ENCODE results near the gene KCNH1.
"Not testable (repeated sequence)": the region's sequence is repeated elsewhere in the genome, so short reads cannot be mapped to it uniquely, and the experiment has no call there.

KCNH1 gene

DNA sequence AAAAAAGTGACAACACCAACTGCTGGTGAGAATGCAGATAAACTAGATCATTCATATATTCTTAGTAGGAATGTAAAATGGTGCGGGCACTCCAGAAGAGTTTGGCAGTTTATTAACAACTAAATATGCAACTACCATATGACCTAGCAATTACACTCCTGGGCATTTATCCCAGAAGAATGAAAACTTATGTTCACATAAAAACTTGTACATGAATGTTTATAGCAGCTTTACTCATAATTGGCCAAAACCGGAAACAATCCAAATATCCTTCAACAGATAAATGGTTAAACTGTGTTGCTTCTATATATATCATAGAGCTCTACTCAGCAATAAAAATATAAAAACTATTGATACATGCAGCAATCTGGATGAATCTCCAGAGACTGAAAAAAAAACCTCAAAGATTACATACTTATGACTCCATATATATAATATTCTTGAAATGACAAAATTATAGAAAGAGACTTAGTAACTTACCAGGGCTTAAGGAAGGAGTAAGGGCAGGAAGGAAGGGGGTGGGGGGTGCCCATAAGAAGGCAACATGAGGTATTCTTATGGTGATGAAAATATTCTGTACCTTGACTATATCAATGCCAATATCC lies 99.9 kb downstream of the KCNH1 start:
- H3K9me3 ChIP-seq (ENCODE audit: control insufficient read depth, low read length): no peaks in the 10 kb centered on the region
- H3K9ac ChIP-seq (ENCODE audit: low read length): no peak overlapping the region

DNA sequence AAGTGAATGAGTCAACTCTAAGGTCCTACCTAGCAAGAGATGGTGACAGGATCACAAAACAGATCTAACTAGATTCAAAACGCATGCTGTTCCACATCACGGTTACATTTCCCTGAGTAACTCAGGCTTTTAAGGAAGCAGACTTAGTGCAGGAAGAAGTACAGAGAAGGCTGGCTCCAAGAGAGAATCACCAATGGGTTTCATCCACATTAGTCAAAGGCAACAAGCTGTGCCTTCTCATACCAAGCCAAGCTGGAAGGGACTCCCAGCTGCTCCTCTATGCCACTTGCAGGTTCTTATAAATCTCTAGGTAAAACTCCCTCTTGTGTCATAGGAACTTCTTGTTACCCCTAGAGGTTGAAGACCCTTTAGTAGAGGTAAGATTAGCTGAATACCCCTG lies 109.0 kb downstream of the KCNH1 start:
- Histone ChIP-seq H3K36me3 (ENCODE audit: control insufficient read depth, insufficient read depth, low read length) (no peaks in the 10 kb centered on the region), H3K4me1 (ENCODE audit: control insufficient read depth, insufficient read depth, low read length) (no peaks in the 10 kb centered on the region)

More for the DNA sequence above, 99.9 kb downstream of the KCNH1 start:
- H3K36me3 ChIP-seq (ENCODE audit: control insufficient read depth, insufficient read depth, low read length): no peaks in the 10 kb centered on the region
- no peaks in the 10 kb centered on the region for H3K4me1 ChIP-seq (ENCODE audit: control insufficient read depth, insufficient read depth, low read length)
- no peaks in the 10 kb centered on the region for H3K27me3 ChIP-seq (ENCODE audit: control insufficient read depth, insufficient read depth, low read length)
- H3K4me3 ChIP-seq (ENCODE audit: low read length): no peak overlapping the region

DNA sequence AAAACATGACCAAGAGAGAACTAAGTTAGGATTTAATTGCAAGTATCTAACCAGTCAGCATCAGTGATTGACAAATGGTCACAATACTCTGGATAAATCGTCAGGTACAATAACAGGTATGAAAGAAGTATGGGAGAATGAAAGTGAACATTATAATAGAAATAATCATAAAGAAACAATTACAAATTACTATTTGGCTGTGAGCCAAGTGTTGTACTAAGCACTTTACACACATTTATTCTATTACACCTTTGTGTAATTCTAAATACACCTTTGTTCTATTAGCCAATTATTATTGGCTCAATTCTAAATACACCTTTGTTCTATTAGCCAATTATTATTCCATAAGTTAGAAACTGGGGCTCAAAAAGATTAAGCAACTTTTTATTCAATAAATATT lies 114.7 kb downstream of the KCNH1 start:
- Histone ChIP-seq H3K27me3 (ENCODE audit: control insufficient read depth, insufficient read depth, low read length) (no peaks in the 10 kb centered on the region), H3K36me3 (ENCODE audit: control insufficient read depth, insufficient read depth, low read length) (no peaks in the 10 kb centered on the region)

More for the DNA sequence above, 109.0 kb downstream of the KCNH1 start:
- H3K9me3 ChIP-seq (ENCODE audit: control insufficient read depth, low read length): no peaks in the 10 kb centered on the region
- no peaks in the 10 kb centered on the region for H3K27me3 ChIP-seq (ENCODE audit: control insufficient read depth, insufficient read depth, low read length)
- no peak overlapping the region for H3K4me3 ChIP-seq (ENCODE audit: low read length)
- H3K9ac ChIP-seq (ENCODE audit: low read length): no peak overlapping the region

DNA sequence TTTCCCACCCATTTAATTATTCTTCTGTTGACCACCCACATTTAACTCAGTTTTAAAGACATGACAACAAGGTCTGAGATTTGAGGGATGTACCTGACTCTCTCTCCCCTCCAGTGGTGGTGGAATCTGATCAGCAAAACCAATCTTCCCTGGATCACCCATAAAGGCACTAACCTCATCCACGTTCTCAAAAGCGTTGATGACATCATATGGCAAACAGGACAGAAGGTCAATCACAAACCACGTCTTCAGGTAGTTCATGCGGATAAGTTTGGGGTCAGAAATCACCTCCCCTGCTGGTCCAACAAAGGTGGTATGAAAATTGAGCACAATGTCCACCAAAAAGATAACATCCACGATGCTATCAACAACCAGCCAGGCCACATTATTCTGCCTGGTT lies 115.3 kb downstream of the KCNH1 start:
- Histone ChIP-seq H3K4me1 (ENCODE audit: control insufficient read depth, insufficient read depth, low read length) (no peaks in the 10 kb centered on the region), H3K9me3 (ENCODE audit: control insufficient read depth, low read length) (no peaks in the 10 kb centered on the region), H3K9ac (ENCODE audit: low read length) (no peak overlapping the region), H3K36me3 (ENCODE audit: control insufficient read depth, insufficient read depth, low read length) (no peaks in the 10 kb centered on the region), H3K27me3 (ENCODE audit: control insufficient read depth, insufficient read depth, low read length) (no peaks in the 10 kb centered on the region), H3K4me3 (ENCODE audit: low read length) (no peak overlapping the region)

More for the DNA sequence above, 114.7 kb downstream of the KCNH1 start:
- no peaks in the 10 kb centered on the region for H3K4me1 ChIP-seq (ENCODE audit: control insufficient read depth, insufficient read depth, low read length)
- H3K9me3 ChIP-seq (ENCODE audit: control insufficient read depth, low read length): no peaks in the 10 kb centered on the region
- H3K9ac ChIP-seq (ENCODE audit: low read length): no peak overlapping the region
- no peak overlapping the region for H3K4me3 ChIP-seq (ENCODE audit: low read length)

DNA sequence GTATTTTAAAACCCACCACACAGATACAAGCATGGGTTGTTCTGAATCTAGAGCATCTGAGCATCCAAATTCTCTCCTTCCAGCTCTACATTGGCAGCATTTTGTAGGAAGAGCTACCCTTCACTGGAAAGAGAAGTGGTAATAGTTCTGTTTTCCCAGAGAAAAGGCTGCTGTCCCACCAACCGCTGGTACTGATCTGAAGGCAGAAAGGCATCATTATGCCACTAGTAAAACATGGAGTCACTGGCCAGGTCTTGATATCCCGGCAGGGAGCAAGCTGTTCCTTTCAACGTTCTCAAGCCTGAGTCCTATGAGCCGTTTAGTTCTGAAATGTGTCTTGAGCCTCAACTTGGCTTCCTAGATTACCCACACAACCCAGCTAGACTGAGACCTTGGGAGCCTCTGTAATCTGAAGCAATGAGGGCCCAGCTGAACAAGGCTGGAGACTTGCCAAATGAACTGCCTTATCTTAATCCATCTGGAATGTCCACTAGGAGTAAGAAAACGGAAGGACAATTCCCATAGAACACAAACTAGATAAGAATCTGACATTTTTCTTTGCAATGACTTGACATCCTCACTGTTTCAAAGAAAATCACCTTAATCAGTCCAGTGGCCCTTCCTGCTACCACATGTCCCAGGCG lies 116.8 kb downstream of the KCNH1 start:
- no peak overlapping the region for H3K4me3 ChIP-seq (ENCODE audit: low read length)
- H3K36me3 ChIP-seq (ENCODE audit: control insufficient read depth, insufficient read depth, low read length): no peaks in the 10 kb centered on the region
- H3K9me3 ChIP-seq (ENCODE audit: control insufficient read depth, low read length): no peaks in the 10 kb centered on the region
- no peak overlapping the region for H3K9ac ChIP-seq (ENCODE audit: low read length)
- no peaks in the 10 kb centered on the region for H3K4me1 ChIP-seq (ENCODE audit: control insufficient read depth, insufficient read depth, low read length)
- H3K27me3 ChIP-seq (ENCODE audit: control insufficient read depth, insufficient read depth, low read length): no peaks in the 10 kb centered on the region

DNA sequence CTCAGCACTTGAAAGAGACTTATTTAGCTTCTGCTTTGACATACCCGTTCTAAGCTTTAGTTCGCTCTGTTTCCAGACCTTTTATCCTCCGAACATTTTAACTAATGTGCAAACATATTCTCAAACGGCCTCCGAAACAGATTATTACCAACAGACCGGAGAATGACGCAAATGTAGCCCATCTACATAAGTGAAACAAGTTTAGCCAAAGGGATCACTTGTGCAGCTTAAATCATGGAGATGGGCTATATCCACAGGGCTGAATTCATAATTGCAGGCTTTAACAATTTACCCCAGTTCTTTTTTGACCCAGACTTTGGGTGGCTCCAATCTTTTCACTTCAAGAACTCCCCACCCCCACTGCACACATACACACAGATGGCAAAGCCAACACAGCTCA lies 119.7 kb downstream of the KCNH1 start:
- no peaks in the 10 kb centered on the region for H3K9me3 ChIP-seq (ENCODE audit: control insufficient read depth, low read length)
- no peak overlapping the region for H3K9ac ChIP-seq (ENCODE audit: low read length)
- no peaks in the 10 kb centered on the region for H3K4me1 ChIP-seq (ENCODE audit: control insufficient read depth, insufficient read depth, low read length)
- H3K36me3 ChIP-seq (ENCODE audit: control insufficient read depth, insufficient read depth, low read length): no peaks in the 10 kb centered on the region
- no peaks in the 10 kb centered on the region for H3K27me3 ChIP-seq (ENCODE audit: control insufficient read depth, insufficient read depth, low read length)
- H3K4me3 ChIP-seq (ENCODE audit: low read length): no peak overlapping the region

DNA sequence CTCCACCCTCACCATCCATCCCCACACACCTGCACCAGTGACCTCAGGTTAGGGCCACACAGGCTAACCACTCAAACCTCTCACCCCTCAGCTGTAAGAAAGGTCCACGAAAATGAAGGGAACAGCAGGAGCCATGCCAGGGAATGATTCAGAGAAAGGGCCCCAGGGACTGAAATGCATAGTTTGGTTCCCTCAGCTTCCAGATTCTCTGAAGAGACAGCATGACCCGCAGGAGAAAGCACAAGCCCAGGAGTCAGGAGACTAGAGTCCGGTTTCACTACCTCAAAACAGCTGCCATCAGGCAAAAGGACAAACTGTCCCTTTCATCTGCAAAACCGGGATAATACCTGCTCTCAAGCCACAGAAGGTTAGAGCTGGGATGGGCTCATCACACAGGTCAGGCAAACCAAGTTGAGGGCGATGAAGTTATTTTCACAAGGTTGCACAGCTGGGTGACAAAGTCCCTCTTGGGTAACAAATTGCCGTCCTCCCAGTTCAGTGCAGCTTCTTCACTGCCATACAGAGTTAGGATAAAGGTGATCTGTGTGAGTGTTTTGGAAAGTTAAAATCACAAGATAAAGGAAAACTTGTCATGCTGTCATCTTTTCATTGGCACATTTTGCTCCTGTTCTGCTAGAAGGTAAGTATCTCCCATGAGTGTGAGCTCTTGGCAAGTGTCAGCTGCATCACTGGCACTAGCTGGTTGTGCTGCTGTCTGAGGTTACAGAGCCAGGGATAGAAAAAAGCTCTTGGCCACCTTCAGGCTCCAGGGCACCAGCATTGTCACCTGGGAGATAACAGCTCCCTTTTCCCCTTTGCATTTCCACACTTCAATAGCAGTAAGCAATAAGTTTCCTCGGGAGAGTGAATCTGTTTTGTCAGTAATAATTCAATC lies 120.4 kb downstream of the KCNH1 start:
- H3K9me3 ChIP-seq (ENCODE audit: control insufficient read depth, low read length): no peaks in the 10 kb centered on the region
- no peak overlapping the region for H3K9ac ChIP-seq (ENCODE audit: low read length)
- no peaks in the 10 kb centered on the region for H3K4me1 ChIP-seq (ENCODE audit: control insufficient read depth, insufficient read depth, low read length)
- no peaks in the 10 kb centered on the region for H3K27me3 ChIP-seq (ENCODE audit: control insufficient read depth, insufficient read depth, low read length)
- H3K4me3 ChIP-seq (ENCODE audit: low read length): no peak overlapping the region
- H3K36me3 ChIP-seq (ENCODE audit: control insufficient read depth, insufficient read depth, low read length): no peaks in the 10 kb centered on the region

DNA sequence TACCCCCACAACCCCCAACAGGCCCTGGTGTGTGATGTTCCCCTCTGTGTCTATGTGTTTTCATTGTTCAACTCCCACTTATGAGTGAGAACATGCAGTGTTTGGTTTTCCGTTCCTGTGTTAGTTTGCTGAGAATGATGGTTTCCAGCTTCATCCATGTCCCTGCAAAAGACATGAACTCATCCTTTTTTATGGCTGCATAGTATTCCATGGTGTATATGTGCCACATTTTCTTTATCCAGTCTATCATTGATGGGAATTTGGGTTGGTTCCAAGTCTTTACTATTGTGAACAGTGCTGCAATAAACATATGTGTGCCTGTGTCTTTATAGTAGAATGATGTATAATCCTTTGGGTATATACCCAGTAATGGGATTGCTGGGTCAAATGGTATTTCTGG lies 122.8 kb downstream of the KCNH1 start:
- H3K36me3 ChIP-seq (ENCODE audit: control insufficient read depth, insufficient read depth, low read length); H3K4me3 ChIP-seq (ENCODE audit: low read length); H3K27me3 ChIP-seq (ENCODE audit: control insufficient read depth, insufficient read depth, low read length); H3K9ac ChIP-seq (ENCODE audit: low read length); H3K4me1 ChIP-seq (ENCODE audit: control insufficient read depth, insufficient read depth, low read length); H3K9me3 ChIP-seq (ENCODE audit: control insufficient read depth, low read length): not testable (repeated sequence)

DNA sequence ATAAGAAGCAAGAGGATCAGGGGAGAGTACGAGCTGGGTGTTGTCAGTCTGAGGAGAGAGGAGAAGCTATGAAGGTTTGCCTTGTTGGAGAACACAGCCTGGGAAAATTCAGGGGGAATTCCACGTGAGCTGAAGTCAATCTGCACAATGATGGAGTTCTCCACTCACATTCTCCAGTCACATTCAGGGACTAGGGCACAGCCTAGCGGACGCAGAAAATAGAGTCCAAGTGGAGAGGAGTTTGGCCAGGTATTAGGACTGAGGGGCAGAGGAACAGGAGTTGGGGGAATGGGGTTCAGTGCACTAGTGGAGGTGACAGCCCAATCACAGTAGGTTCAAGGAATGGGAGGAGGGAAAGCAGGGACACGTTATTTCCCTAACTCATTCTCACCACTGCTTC lies 124.0 kb downstream of the KCNH1 start:
- H3K4me1 ChIP-seq (ENCODE audit: control insufficient read depth, insufficient read depth, low read length): no peaks in the 10 kb centered on the region
- no peaks in the 10 kb centered on the region for H3K9me3 ChIP-seq (ENCODE audit: control insufficient read depth, low read length)
- H3K27me3 ChIP-seq (ENCODE audit: control insufficient read depth, insufficient read depth, low read length): no peaks in the 10 kb centered on the region
- no peak overlapping the region for H3K4me3 ChIP-seq (ENCODE audit: low read length)
- H3K36me3 ChIP-seq (ENCODE audit: control insufficient read depth, insufficient read depth, low read length): no peaks in the 10 kb centered on the region
- H3K9ac ChIP-seq (ENCODE audit: low read length): no peak overlapping the region

DNA sequence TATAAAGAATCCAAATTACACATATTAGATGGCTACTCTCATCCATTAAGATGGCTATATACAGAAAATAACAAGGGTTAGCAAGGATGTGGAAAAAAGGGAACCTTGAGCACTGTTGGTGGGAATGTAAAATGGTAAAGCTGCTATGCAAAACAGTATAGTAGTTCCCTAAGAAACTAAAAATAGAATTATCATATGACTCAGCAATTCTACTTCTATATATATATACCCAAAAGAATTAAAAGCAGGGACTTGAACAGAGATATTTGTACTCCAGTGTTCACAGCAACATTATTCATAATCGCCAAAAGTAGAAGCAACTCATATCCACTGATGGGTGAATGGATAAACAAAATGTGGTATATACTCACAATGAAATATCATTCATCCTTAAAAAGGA lies 126.1 kb downstream of the KCNH1 start:
- no peak overlapping the region for H3K4me3 ChIP-seq (ENCODE audit: low read length)
- H3K4me1 ChIP-seq (ENCODE audit: control insufficient read depth, insufficient read depth, low read length): no peaks in the 10 kb centered on the region
- no peaks in the 10 kb centered on the region for H3K27me3 ChIP-seq (ENCODE audit: control insufficient read depth, insufficient read depth, low read length)
- H3K36me3 ChIP-seq (ENCODE audit: control insufficient read depth, insufficient read depth, low read length): no peaks in the 10 kb centered on the region
- H3K9me3 ChIP-seq (ENCODE audit: control insufficient read depth, low read length): no peaks in the 10 kb centered on the region
- no peak overlapping the region for H3K9ac ChIP-seq (ENCODE audit: low read length)

DNA sequence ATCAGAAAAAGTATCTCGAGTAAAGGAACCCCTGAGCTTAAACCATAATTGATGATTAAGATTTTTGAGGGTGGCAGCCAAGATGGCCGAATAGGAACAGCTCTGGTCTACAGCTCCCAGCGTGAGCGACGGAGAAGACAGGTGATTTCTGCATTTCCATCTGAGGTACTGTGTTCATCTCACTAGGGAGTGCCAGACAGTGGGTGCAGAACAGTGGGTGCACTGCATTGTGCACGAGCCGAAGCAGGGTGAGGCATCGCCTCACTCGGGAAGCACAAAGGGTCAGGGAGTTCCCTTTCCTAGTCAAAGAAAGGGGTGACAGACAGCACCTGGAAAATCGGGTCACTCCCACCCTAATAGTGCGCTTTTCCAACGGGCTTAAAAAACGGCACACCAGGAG lies 138.0 kb downstream of the KCNH1 start:
- H3K4me1 ChIP-seq (ENCODE audit: control insufficient read depth, insufficient read depth, low read length); H3K36me3 ChIP-seq (ENCODE audit: control insufficient read depth, insufficient read depth, low read length); H3K4me3 ChIP-seq (ENCODE audit: low read length); H3K9ac ChIP-seq (ENCODE audit: low read length); H3K9me3 ChIP-seq (ENCODE audit: control insufficient read depth, low read length); H3K27me3 ChIP-seq (ENCODE audit: control insufficient read depth, insufficient read depth, low read length): not testable (repeated sequence)

DNA sequence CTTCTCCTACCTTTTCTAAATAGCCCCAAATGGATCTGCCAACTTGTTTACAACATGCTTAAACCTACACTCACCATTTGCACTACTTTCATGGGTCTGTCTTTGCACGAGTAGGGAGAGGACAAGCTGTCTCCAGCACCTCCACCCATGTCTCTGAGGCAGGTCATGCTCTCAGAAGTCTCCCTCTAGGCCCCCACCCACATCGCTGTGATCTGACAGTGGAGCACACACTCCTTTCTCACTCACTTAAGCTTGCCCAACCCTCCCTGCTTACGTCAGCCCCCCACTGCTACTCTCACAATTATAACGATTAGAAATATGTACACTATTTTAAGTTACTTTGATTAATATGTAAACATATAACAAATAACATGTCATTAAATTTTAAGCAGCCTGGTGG lies 141.1 kb downstream of the KCNH1 start:
- no peaks in the 10 kb centered on the region for H3K4me1 ChIP-seq (ENCODE audit: control insufficient read depth, insufficient read depth, low read length)
- no peak overlapping the region for H3K4me3 ChIP-seq (ENCODE audit: low read length)
- no peak overlapping the region for H3K9ac ChIP-seq (ENCODE audit: low read length)
- no peaks in the 10 kb centered on the region for H3K27me3 ChIP-seq (ENCODE audit: control insufficient read depth, insufficient read depth, low read length)
- H3K9me3 ChIP-seq (ENCODE audit: control insufficient read depth, low read length): no peaks in the 10 kb centered on the region
- H3K36me3 ChIP-seq (ENCODE audit: control insufficient read depth, insufficient read depth, low read length): no peaks in the 10 kb centered on the region
